ENCODE measurements around the gene PPEF1. TPM values are rescaled to one million over a fixed set of nuclear protein-coding genes. Genes with fewer than 3 reads are reported as not detected.

Gene PPEF1
- total RNA-seq = 0.58 and 1.1 TPM in 2 replicates
- long read RNA-seq, partial matches to known transcripts = 2 of 3 reads
- long read RNA-seq, other reads (novel, unspliced or antisense) = 1 of 3 reads

- Mint-ChIP-seq H3K4me3 (ENCODE audit: low read depth) (no peak within 1 kb of the TSS), H3K4me1 (ENCODE audit: low read depth) (no peaks in the 10 kb centered on the region), H3K27ac (no peak within 1 kb of the TSS), H3K9me3 (ENCODE audit: low read depth) (peaks cover 8% of the 10 kb centered on the region), H3K27me3 (no peaks in the 10 kb centered on the region), H3K36me3 (ENCODE audit: insufficient read depth) (peaks cover 2% of the 10 kb centered on the region)
- no peak for TF ChIP-seq CTCF (IDR thresholded peaks at IDR 0.05; ENCODE audit: unreplicated experiment)
- no peak for DNase-seq (ENCODE audit: low spot score, unreplicated experiment)
These were observed at the start of gene PPEF1 for GRCh38 chrX:18707426-18708049. Gene PPEF1, plus strand, starts transcription at chrX:18707645. Its CDS starts 136 bp downstream, at chrX:18707781.

- no peaks in the 10 kb centered on the region for H3K4me1 Mint-ChIP-seq (ENCODE audit: low read depth)
- no peak for DNase-seq (ENCODE audit: low spot score, unreplicated experiment)
- TF ChIP-seq CTCF (IDR thresholded peaks at IDR 0.05; ENCODE audit: unreplicated experiment) = no peak
- H3K9me3 Mint-ChIP-seq (ENCODE audit: low read depth) = peaks cover 23% of the 10 kb centered on the region
- no peak overlapping the region for H3K27ac Mint-ChIP-seq
- peaks cover 4% of the 10 kb centered on the region for H3K36me3 Mint-ChIP-seq (ENCODE audit: insufficient read depth)
- H3K4me3 Mint-ChIP-seq (ENCODE audit: low read depth) = no peak overlapping the region
- no peaks in the 10 kb centered on the region for H3K27me3 Mint-ChIP-seq
These were observed 46.2 kb upstream of the PPEF1 start for GRCh38 chrX:18661273-18661672.

- Mint-ChIP-seq H3K27me3 (no peaks in the 10 kb centered on the region), H3K4me3 (ENCODE audit: low read depth) (no peak overlapping the region), H3K27ac (no peak overlapping the region), H3K9me3 (ENCODE audit: low read depth) (peaks cover 22% of the 10 kb centered on the region), H3K4me1 (ENCODE audit: low read depth) (peaks cover 2% of the 10 kb centered on the region), H3K36me3 (ENCODE audit: insufficient read depth) (peaks cover 4% of the 10 kb centered on the region)
- no peak for DNase-seq (ENCODE audit: low spot score, unreplicated experiment)
- TF ChIP-seq CTCF (IDR thresholded peaks at IDR 0.05; ENCODE audit: unreplicated experiment) = no peak
These were observed 42.5 kb upstream of the PPEF1 start for GRCh38 chrX:18664947-18665346.

GRCh38 chrX:18666614-18667013, 40.8 kb upstream of the PPEF1 start:
- no peak for TF ChIP-seq CTCF (IDR thresholded peaks at IDR 0.05; ENCODE audit: unreplicated experiment)
- DNase-seq (ENCODE audit: low spot score, unreplicated experiment) = no peak
- peaks cover 19% of the 10 kb centered on the region for H3K9me3 Mint-ChIP-seq (ENCODE audit: low read depth)
- peaks cover 4% of the 10 kb centered on the region for H3K36me3 Mint-ChIP-seq (ENCODE audit: insufficient read depth)
- no peaks in the 10 kb centered on the region for H3K27me3 Mint-ChIP-seq
- H3K27ac Mint-ChIP-seq = no peak overlapping the region
- peaks cover 3% of the 10 kb centered on the region for H3K4me1 Mint-ChIP-seq (ENCODE audit: low read depth)
- H3K4me3 Mint-ChIP-seq (ENCODE audit: low read depth) = no peak overlapping the region

- H3K27ac Mint-ChIP-seq = no peak overlapping the region
- H3K4me1 Mint-ChIP-seq (ENCODE audit: low read depth) = peaks cover 3% of the 10 kb centered on the region
- peaks cover 4% of the 10 kb centered on the region for H3K36me3 Mint-ChIP-seq (ENCODE audit: insufficient read depth)
- H3K27me3 Mint-ChIP-seq = no peaks in the 10 kb centered on the region
- no peak for DNase-seq (ENCODE audit: low spot score, unreplicated experiment)
- peaks cover 23% of the 10 kb centered on the region for H3K9me3 Mint-ChIP-seq (ENCODE audit: low read depth)
- no peak overlapping the region for H3K4me3 Mint-ChIP-seq (ENCODE audit: low read depth)
- TF ChIP-seq CTCF (IDR thresholded peaks at IDR 0.05; ENCODE audit: unreplicated experiment) = no peak
These were observed 39.2 kb upstream of the PPEF1 start for GRCh38 chrX:18668071-18668835.

All from progenitor cell of endocrine pancreas (in vitro differentiated cells).